SU-DHL-6 (cell line): ENCODE results near the gene ZSWIM4.

Source experiments
- CTCF ChIP-seq: fragments of 200-600 bp; sonication (generic); IDR thresholded peaks from one replicate; pipeline ENCODE4 v1.5.1; 2017; ENCODE audit warnings: antibody characterized with exemption, mild to moderate bottlenecking, low read length, moderate library complexity; ENCODE audit not compliant: insufficient read depth, poor library complexity, severe bottlenecking
- EZH2phosphoT487 ChIP-seq: fragments of 200-600 bp; sonication (generic), shearing (Covaris generic); conservative IDR thresholded peaks from 2 replicates; pipeline ENCODE4 v1.6.1; 2018; ENCODE audit warnings: mild to moderate bottlenecking, antibody characterized with exemption, low read length, moderate library complexity, mixed read lengths

- TF ChIP-seq CTCF, result no peak
- no peak for TF ChIP-seq EZH2phosphoT487
These were observed 35.0 kb downstream of the ZSWIM4 start for GRCh38 chr19:13830114-13830740.
